ENCODE results near the gene EPHA5. TPM values are rescaled to one million over a fixed set of nuclear protein-coding genes. Genes with fewer than 3 reads are reported as not detected.
A peak's percentile ranks its signal among the peaks of the same experiment; 100 is the strongest.

Gene EPHA5
- total RNA-seq, 1 experiment from 2014 or later, result 2.0 TPM

DNA sequence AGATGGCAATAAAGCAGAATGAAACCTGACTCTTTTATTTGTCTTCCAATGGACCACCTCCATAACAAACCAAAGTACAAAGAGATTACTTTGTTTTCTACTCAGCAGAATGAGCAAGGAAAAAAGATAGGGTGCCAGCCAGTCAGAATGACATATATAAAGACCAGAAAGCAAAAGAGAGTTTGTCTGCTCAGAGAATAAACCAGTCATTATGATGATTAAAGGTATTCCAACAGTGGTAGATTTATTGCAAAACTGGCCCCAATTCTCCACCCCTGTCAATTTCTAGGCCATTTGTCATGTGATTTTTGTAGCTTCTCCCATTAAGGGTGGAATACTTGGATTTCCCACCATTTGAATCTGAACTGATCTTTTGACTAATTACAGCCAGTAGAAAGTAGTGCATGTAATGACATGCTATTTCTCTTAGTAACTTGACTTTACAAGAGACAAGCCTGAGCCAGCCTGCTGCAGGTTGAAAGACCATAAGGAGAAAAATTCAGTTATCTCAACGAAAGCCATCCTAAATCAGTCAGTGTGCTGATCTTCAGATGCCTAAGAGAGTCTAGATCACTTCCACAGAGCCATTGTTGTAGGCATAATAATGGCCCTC is 203.1 kb downstream of the EPHA5 start:
- H3K27me3 ChIP-seq (ENCODE audit: low read length), result no peaks in the 10 kb centered on the region
- H3K4me2 ChIP-seq (ENCODE audit: low read length), result no peak overlapping the region
- ChIA-PET CTCF (no interaction called here), POLR2A (ENCODE audit: unreplicated experiment) (no interaction called here)
- no peaks in the 10 kb centered on the region for H3K36me3 ChIP-seq (ENCODE audit: low read depth, low read length)
- H3F3A ChIP-seq (ENCODE audit: low read length, unreplicated experiment), result no peaks in the 10 kb centered on the region
- no peak overlapping the region for H2AFZ ChIP-seq (ENCODE audit: low read length)
- BruUV-seq (replicated peaks), result no TSS peak
- intact Hi-C loops (cut with micrococcal nuclease), result no loop called here
- no peaks in the 10 kb centered on the region for H3K9me3 ChIP-seq (ENCODE audit: low read length)
- H3K4me1 ChIP-seq (ENCODE audit: insufficient read depth, low read length), result peaks cover 7% of the 10 kb centered on the region
- H3K9me2 ChIP-seq (replicated peaks; ENCODE audit: low read length), result no peaks in the 10 kb centered on the region
- H3K27ac ChIP-seq (ENCODE audit: low read length), result no peak overlapping the region
- no peak for ATAC-seq
- H3K9ac ChIP-seq (ENCODE audit: low read length), result no peak overlapping the region
- no peak for DNase-seq
- no peaks in the 10 kb centered on the region for H3K79me2 ChIP-seq (ENCODE audit: low read length)
- H4K20me1 ChIP-seq (ENCODE audit: low read length), result no peaks in the 10 kb centered on the region
- TF ChIP-seq, protein P1, sequence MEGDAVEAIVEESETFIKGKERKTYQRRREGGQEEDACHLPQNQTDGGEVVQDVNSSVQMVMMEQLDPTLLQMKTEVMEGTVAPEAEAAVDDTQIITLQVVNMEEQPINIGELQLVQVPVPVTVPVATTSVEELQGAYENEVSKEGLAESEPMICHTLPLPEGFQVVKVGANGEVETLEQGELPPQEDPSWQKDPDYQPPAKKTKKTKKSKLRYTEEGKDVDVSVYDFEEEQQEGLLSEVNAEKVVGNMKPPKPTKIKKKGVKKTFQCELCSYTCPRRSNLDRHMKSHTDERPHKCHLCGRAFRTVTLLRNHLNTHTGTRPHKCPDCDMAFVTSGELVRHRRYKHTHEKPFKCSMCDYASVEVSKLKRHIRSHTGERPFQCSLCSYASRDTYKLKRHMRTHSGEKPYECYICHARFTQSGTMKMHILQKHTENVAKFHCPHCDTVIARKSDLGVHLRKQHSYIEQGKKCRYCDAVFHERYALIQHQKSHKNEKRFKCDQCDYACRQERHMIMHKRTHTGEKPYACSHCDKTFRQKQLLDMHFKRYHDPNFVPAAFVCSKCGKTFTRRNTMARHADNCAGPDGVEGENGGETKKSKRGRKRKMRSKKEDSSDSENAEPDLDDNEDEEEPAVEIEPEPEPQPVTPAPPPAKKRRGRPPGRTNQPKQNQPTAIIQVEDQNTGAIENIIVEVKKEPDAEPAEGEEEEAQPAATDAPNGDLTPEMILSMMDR (conservative IDR thresholded peaks at IDR 0.05; ENCODE audit: low read depth, low read length), result no peak
- TF ChIP-seq EZH2 (IDR thresholded peaks at IDR 0.05; ENCODE audit: low read length, unreplicated experiment), result no peak
- no peak for TF ChIP-seq EZH2phosphoT487 (IDR thresholded peaks at IDR 0.05; ENCODE audit: borderline replicate concordance, low read length)
- H3K4me3 ChIP-seq (ENCODE audit: low read length), result no peak overlapping the region

GRCh38 chr4:65461781-65462180 is 208.5 kb downstream of the EPHA5 start:
- no TSS peak for BruUV-seq (replicated peaks)
- TF ChIP-seq, protein P1 (conservative IDR thresholded peaks at IDR 0.05; ENCODE audit: low read depth, low read length), result peak; percentile 64
- TF ChIP-seq EZH2 (IDR thresholded peaks at IDR 0.05; ENCODE audit: low read length, unreplicated experiment) (no peak), EZH2phosphoT487 (IDR thresholded peaks at IDR 0.05; ENCODE audit: borderline replicate concordance, low read length) (no peak)
- POLR2A ChIA-PET (ENCODE audit: unreplicated experiment), result no interaction called here
- Histone ChIP-seq H3K79me2 (ENCODE audit: low read length) (no peaks in the 10 kb centered on the region), H3K4me2 (ENCODE audit: low read length) (no peak overlapping the region), H3K27me3 (ENCODE audit: low read length) (no peaks in the 10 kb centered on the region), H3K9me3 (ENCODE audit: low read length) (no peaks in the 10 kb centered on the region), H3F3A (ENCODE audit: low read length, unreplicated experiment) (no peaks in the 10 kb centered on the region), H3K36me3 (ENCODE audit: low read depth, low read length) (no peaks in the 10 kb centered on the region), H3K4me3 (ENCODE audit: low read length) (no peak overlapping the region), H4K20me1 (ENCODE audit: low read length) (no peaks in the 10 kb centered on the region), H2AFZ (ENCODE audit: low read length) (no peak overlapping the region), H3K27ac (ENCODE audit: low read length) (no peak overlapping the region), H3K9ac (ENCODE audit: low read length) (no peak overlapping the region), H3K9me2 (replicated peaks; ENCODE audit: low read length) (no peaks in the 10 kb centered on the region), H3K4me1 (ENCODE audit: insufficient read depth, low read length) (peaks cover 7% of the 10 kb centered on the region)
- intact Hi-C loops (cut with micrococcal nuclease), result loop anchor here (2.0 to 5.0 kb wide), 3 partner anchors 373 to 679 kb away; no protein-coding TSS in a partner anchor
- CTCF ChIA-PET, result no interaction called here
- ATAC-seq (no peak; the same call in 1 of the 2 replicates), DNase-seq (peak; percentile 32)

GRCh38 chr4:65457011-65457410 is 213.3 kb downstream of the EPHA5 start:
- no TSS peak for BruUV-seq (replicated peaks)
- ChIA-PET POLR2A (ENCODE audit: unreplicated experiment) (no interaction called here), CTCF (no interaction called here)
- H3K4me1 ChIP-seq (ENCODE audit: insufficient read depth, low read length), result no peaks in the 10 kb centered on the region
- H3K27ac ChIP-seq (ENCODE audit: low read length), result no peak overlapping the region
- intact Hi-C loops (cut with micrococcal nuclease), result no loop called here
- TF ChIP-seq EZH2 (IDR thresholded peaks at IDR 0.05; ENCODE audit: low read length, unreplicated experiment) (no peak), EZH2phosphoT487 (IDR thresholded peaks at IDR 0.05; ENCODE audit: borderline replicate concordance, low read length) (no peak)
- TF ChIP-seq, protein P1 (conservative IDR thresholded peaks at IDR 0.05; ENCODE audit: low read depth, low read length), result no peak
- H3K9me2 ChIP-seq (replicated peaks; ENCODE audit: low read length), result no peaks in the 10 kb centered on the region
- no peaks in the 10 kb centered on the region for H3K36me3 ChIP-seq (ENCODE audit: low read depth, low read length)
- no peak overlapping the region for H3K4me3 ChIP-seq (ENCODE audit: low read length)
- no peak overlapping the region for H3K9ac ChIP-seq (ENCODE audit: low read length)
- DNase-seq, result no peak
- H3K4me2 ChIP-seq (ENCODE audit: low read length), result no peak overlapping the region
- no peaks in the 10 kb centered on the region for H3K9me3 ChIP-seq (ENCODE audit: low read length)
- no peaks in the 10 kb centered on the region for H4K20me1 ChIP-seq (ENCODE audit: low read length)
- no peak for ATAC-seq
- H3F3A ChIP-seq (ENCODE audit: low read length, unreplicated experiment), result no peaks in the 10 kb centered on the region
- no peak overlapping the region for H2AFZ ChIP-seq (ENCODE audit: low read length)
- H3K27me3 ChIP-seq (ENCODE audit: low read length), result no peaks in the 10 kb centered on the region
- H3K79me2 ChIP-seq (ENCODE audit: low read length), result no peaks in the 10 kb centered on the region

Data from PC-3 (cell line).